A549 treated with AZD2906 at 1 μM for 4 hours (cell line): ENCODE results near the gene HPS3. TPM values are rescaled to one million over a fixed set of nuclear protein-coding genes. Genes with fewer than 3 reads are reported as not detected.

Experiments
- total RNA-seq: library from RNA; stranded (reverse); fragments of 200-300 nt; extraction: Qiagen RNA extraction; gene quantifications from 5 replicates; pipeline ENCODE4 v1.2.3, GENCODE V29; 2022

The HPS3 gene
- 30.8 to 33.9 TPM (median 33.0 TPM) in 5 replicates for total RNA-seq

GRCh38 chr3:149129326-149130205 is at the start of gene HPS3:
TSS of gene HPS3 (plus strand) at chr3:149129638. CDS start at chr3:149129724, 86 bp downstream.

GRCh38 chr3:149086232-149086988 is 43.0 kb upstream of the HPS3 start, which contains the start of gene HLTF:
TSS of gene HLTF (minus strand) at chr3:149086533. CDS start at chr3:149086336, 197 bp downstream.

GRCh38 chr3:149221783-149222517 is 92.5 kb downstream of the HPS3 start, which contains the start of gene CP:
TSS of gene CP (minus strand) at chr3:149221829. CDS start at chr3:149221792, 37 bp downstream.

Other genes with a start within 250 kb of the HPS3 start
- 30.7 to 42.5 TPM (median 33.5 TPM) in 5 replicates for gene GYG1, start 138.1 kb upstream of the HPS3 start, total RNA-seq
- 11.4 to 19.3 TPM (median 14.2 TPM) in 5 replicates for gene HLTF, start 43.1 kb upstream of the HPS3 start, total RNA-seq
- gene CP, start 92.2 kb downstream of the HPS3 start, total RNA-seq, result 3.4 to 7.4 TPM (median 6.1 TPM) in 5 replicates
- gene TM4SF18, start 204.0 kb downstream of the HPS3 start, total RNA-seq, result 27.2 to 41.6 TPM (median 29.5 TPM) in 5 replicates
- gene TM4SF1, start 248.0 kb downstream of the HPS3 start, total RNA-seq, result 926 to 1,718 TPM (median 1,133 TPM) in 5 replicates